SK-N-SH treated with all-trans-retinoic acid at 6 μM for 48 hours (cell line): ENCODE measurements around the gene SRRM2.

Experiments used
- ATAC-seq: fragments of 200-7000 bp; cut with Tn5 transposase; 3 replicates; pipeline ENCODE4 v1.9.1; 2020; ENCODE audit warnings: mild to moderate bottlenecking, moderate library complexity
- ARNTL ChIP-seq: fragments of 450-650 bp; formaldehyde crosslinking; IDR thresholded peaks from 2 replicates; pipeline ENCODE4 v1.5.0; 2020; ENCODE audit warnings: low read depth, mild to moderate bottlenecking, moderate library complexity, borderline replicate concordance
- BACH2 ChIP-seq: fragments of 250-450 bp; sonication (Bioruptor Pico); IDR thresholded peaks from 2 replicates; pipeline ENCODE4 v1.9.0; 2021; ENCODE audit warnings: mild to moderate bottlenecking, borderline replicate concordance
- CSDC2 ChIP-seq: fragments of 250-450 bp; sonication (Bioruptor Pico); IDR thresholded peaks from 2 replicates; pipeline ENCODE4 v1.5.0; 2020; ENCODE audit warnings: mild to moderate bottlenecking, moderate library complexity
- ESRRG ChIP-seq: fragments of 250-450 bp; sonication (Bioruptor Pico); IDR thresholded peaks from 2 replicates; pipeline ENCODE4 v1.6.1; 2021; ENCODE audit warnings: mild to moderate bottlenecking
- GLIS3 ChIP-seq: fragments of 250-450 bp; sonication (Bioruptor Pico); IDR thresholded peaks from 2 replicates; pipeline ENCODE4 v1.5.0; 2020; ENCODE audit warnings: mild to moderate bottlenecking, moderate library complexity
- ISL1 ChIP-seq: fragments of 250-450 bp; sonication (Bioruptor Pico); IDR thresholded peaks from 2 replicates; pipeline ENCODE4 v2.1.2; 2022; ENCODE audit warnings: mild to moderate bottlenecking, moderate library complexity
- OSR1 ChIP-seq: fragments of 250-450 bp; sonication (Bioruptor Pico); IDR thresholded peaks from 2 replicates; pipeline ENCODE4 v1.8.0; 2022; ENCODE audit warnings: moderate library complexity, mild to moderate bottlenecking, inconsistent platforms
- PPARA ChIP-seq: fragments of 250-450 bp; sonication (Bioruptor Pico); IDR thresholded peaks from 2 replicates; pipeline ENCODE4 v1.5.0; 2020; ENCODE audit warnings: mild to moderate bottlenecking, borderline replicate concordance
- RARB ChIP-seq: fragments of 250-450 bp; sonication (Bioruptor Pico); IDR thresholded peaks from 2 replicates; pipeline ENCODE4 v1.8.0; 2021; ENCODE audit warnings: mild to moderate bottlenecking, moderate library complexity
- SNAI2 ChIP-seq: fragments of 250-450 bp; sonication (Bioruptor Pico); IDR thresholded peaks from 2 replicates; pipeline ENCODE4 v1.5.0; 2020; ENCODE audit warnings: mild to moderate bottlenecking, moderate library complexity
- TCF4 ChIP-seq: fragments of 250-450 bp; sonication (Bioruptor Pico); IDR thresholded peaks from 2 replicates; pipeline ENCODE4 v1.8.0; 2021; ENCODE audit warnings: mild to moderate bottlenecking, moderate library complexity, borderline replicate concordance
- TOX ChIP-seq: fragments of 250-450 bp; sonication (Bioruptor Pico); IDR thresholded peaks from 2 replicates; pipeline ENCODE4 v1.8.0; 2021; ENCODE audit warnings: mild to moderate bottlenecking, moderate library complexity, borderline replicate concordance
- ZFP3 ChIP-seq: fragments of 250-450 bp; sonication (Bioruptor Pico); IDR thresholded peaks from 2 replicates; pipeline ENCODE4 v1.5.0; 2020; ENCODE audit warnings: mild to moderate bottlenecking, moderate library complexity
- ZFP30 ChIP-seq: fragments of 450-650 bp; formaldehyde crosslinking; IDR thresholded peaks from 2 replicates; pipeline ENCODE4 v1.5.0; 2022; ENCODE audit warnings: mild to moderate bottlenecking, moderate library complexity
- ZNF565 ChIP-seq: fragments of 450-650 bp; formaldehyde crosslinking; conservative IDR thresholded peaks from 2 replicates; pipeline ENCODE4 v1.5.0; 2020; ENCODE audit warnings: low read depth, mild to moderate bottlenecking, moderate library complexity
- ZNF70 ChIP-seq: fragments of 450-650 bp; formaldehyde crosslinking; IDR thresholded peaks from 2 replicates; pipeline ENCODE4 v1.5.0; 2020; ENCODE audit warnings: mild to moderate bottlenecking, moderate library complexity
- ZNF8 ChIP-seq: fragments of 450-650 bp; formaldehyde crosslinking; IDR thresholded peaks from 2 replicates; pipeline ENCODE4 v1.5.0; 2020; ENCODE audit warnings: mild to moderate bottlenecking, moderate library complexity
- TF ChIP-seq, protein P1 (sequence below): fragments of 250-450 bp; sonication (Bioruptor Pico); IDR thresholded peaks from 2 replicates; pipeline ENCODE4 v1.8.0; 2020; ENCODE audit warnings: mild to moderate bottlenecking, moderate library complexity, borderline replicate concordance
- TF ChIP-seq, protein P2 (sequence below): fragments of 250-450 bp; sonication (Bioruptor Pico); IDR thresholded peaks from 2 replicates; pipeline ENCODE4 v1.5.0; 2020; ENCODE audit warnings: mild to moderate bottlenecking, moderate library complexity
- TF ChIP-seq, protein P3 (sequence below): fragments of 250-450 bp; sonication (Bioruptor Pico); IDR thresholded peaks from 2 replicates; pipeline ENCODE4 v1.5.1; 2021; ENCODE audit warnings: mild to moderate bottlenecking, moderate library complexity
- TF ChIP-seq, protein P4 (sequence below): fragments of 250-450 bp; sonication (Bioruptor Pico); IDR thresholded peaks from 2 replicates; pipeline ENCODE4 v1.8.0; 2021; ENCODE audit warnings: low read depth, mild to moderate bottlenecking, moderate library complexity, borderline replicate concordance

The SRRM2 gene

DNA sequence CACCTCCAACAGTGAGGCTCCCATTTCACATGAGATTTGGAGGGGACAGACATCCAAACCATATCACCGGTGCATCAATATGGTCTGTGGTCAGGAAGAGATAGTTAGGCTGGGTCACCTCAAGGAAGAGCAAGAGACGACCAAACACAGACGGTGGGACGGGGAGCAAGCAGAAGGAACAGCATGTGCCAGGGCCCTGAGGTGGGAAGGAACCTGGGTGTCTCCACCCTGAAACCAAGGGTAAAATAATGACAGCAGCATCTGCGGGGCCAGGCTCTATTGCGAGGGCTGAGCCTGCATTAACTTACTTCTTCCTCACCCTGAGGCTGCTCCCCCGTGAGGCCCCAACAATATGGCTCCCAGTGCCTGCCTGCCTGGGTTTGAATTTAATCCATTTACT is 55.7 kb downstream of the SRRM2 start (continued):
- TF ChIP-seq, protein P1, sequence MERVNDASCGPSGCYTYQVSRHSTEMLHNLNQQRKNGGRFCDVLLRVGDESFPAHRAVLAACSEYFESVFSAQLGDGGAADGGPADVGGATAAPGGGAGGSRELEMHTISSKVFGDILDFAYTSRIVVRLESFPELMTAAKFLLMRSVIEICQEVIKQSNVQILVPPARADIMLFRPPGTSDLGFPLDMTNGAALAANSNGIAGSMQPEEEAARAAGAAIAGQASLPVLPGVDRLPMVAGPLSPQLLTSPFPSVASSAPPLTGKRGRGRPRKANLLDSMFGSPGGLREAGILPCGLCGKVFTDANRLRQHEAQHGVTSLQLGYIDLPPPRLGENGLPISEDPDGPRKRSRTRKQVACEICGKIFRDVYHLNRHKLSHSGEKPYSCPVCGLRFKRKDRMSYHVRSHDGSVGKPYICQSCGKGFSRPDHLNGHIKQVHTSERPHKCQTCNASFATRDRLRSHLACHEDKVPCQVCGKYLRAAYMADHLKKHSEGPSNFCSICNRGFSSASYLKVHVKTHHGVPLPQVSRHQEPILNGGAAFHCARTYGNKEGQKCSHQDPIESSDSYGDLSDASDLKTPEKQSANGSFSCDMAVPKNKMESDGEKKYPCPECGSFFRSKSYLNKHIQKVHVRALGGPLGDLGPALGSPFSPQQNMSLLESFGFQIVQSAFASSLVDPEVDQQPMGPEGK: no peak

DNA sequence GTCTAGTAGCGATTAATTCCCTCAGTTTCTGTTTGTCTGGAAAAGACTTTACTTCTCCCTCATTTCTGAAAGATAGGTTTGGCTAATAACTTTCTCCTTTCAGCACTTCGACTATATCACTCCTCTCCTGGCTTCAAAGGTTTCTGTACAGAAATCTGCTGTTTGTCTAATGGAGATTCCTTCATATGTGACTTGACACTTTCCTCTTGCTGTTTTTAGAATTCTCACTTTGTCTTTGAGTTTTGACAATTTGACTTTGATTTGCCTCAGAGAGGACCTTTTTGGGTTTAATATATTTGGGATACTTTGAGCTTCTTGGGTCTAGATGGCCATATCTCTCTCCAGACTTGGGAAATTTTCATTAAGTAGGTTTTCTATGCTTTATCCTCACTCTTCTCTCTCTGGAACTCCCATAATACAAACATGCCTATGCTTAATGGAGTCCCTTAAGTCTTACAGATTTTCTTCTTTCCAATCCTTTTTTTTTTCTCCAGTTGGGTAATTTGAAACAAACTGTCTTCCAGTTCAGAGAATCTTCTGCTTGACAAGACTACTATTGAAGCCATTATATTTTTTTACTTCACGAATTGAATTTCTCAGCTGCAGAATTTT is 56.8 kb downstream of the SRRM2 start:
- no peak for ATAC-seq
- TF ChIP-seq PPARA (CRISPR knock-in tag): no peak
- no peak for TF ChIP-seq ESRRG
- TF ChIP-seq ISL1 (CRISPR knock-in tag): no peak
- TF ChIP-seq TOX (CRISPR knock-in tag): no peak
- no peak for TF ChIP-seq ZNF70 (CRISPR knock-in tag)
- TF ChIP-seq, protein P2, sequence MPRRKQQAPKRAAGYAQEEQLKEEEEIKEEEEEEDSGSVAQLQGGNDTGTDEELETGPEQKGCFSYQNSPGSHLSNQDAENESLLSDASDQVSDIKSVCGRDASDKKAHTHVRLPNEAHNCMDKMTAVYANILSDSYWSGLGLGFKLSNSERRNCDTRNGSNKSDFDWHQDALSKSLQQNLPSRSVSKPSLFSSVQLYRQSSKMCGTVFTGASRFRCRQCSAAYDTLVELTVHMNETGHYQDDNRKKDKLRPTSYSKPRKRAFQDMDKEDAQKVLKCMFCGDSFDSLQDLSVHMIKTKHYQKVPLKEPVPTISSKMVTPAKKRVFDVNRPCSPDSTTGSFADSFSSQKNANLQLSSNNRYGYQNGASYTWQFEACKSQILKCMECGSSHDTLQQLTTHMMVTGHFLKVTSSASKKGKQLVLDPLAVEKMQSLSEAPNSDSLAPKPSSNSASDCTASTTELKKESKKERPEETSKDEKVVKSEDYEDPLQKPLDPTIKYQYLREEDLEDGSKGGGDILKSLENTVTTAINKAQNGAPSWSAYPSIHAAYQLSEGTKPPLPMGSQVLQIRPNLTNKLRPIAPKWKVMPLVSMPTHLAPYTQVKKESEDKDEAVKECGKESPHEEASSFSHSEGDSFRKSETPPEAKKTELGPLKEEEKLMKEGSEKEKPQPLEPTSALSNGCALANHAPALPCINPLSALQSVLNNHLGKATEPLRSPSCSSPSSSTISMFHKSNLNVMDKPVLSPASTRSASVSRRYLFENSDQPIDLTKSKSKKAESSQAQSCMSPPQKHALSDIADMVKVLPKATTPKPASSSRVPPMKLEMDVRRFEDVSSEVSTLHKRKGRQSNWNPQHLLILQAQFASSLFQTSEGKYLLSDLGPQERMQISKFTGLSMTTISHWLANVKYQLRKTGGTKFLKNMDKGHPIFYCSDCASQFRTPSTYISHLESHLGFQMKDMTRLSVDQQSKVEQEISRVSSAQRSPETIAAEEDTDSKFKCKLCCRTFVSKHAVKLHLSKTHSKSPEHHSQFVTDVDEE (CRISPR knock-in tag): no peak
- TF ChIP-seq SNAI2 (CRISPR knock-in tag): no peak
- no peak for TF ChIP-seq GLIS3
- no peak for TF ChIP-seq ZFP30
- TF ChIP-seq ZNF8 (CRISPR knock-in tag): no peak
- no peak for TF ChIP-seq CSDC2 (CRISPR knock-in tag)
- TF ChIP-seq, protein P3, sequence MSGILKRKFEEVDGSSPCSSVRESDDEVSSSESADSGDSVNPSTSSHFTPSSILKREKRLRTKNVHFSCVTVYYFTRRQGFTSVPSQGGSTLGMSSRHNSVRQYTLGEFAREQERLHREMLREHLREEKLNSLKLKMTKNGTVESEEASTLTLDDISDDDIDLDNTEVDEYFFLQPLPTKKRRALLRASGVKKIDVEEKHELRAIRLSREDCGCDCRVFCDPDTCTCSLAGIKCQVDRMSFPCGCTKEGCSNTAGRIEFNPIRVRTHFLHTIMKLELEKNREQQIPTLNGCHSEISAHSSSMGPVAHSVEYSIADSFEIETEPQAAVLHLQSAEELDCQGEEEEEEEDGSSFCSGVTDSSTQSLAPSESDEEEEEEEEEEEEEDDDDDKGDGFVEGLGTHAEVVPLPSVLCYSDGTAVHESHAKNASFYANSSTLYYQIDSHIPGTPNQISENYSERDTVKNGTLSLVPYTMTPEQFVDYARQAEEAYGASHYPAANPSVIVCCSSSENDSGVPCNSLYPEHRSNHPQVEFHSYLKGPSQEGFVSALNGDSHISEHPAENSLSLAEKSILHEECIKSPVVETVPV (CRISPR knock-in tag): no peak
- TF ChIP-seq, protein P4, sequence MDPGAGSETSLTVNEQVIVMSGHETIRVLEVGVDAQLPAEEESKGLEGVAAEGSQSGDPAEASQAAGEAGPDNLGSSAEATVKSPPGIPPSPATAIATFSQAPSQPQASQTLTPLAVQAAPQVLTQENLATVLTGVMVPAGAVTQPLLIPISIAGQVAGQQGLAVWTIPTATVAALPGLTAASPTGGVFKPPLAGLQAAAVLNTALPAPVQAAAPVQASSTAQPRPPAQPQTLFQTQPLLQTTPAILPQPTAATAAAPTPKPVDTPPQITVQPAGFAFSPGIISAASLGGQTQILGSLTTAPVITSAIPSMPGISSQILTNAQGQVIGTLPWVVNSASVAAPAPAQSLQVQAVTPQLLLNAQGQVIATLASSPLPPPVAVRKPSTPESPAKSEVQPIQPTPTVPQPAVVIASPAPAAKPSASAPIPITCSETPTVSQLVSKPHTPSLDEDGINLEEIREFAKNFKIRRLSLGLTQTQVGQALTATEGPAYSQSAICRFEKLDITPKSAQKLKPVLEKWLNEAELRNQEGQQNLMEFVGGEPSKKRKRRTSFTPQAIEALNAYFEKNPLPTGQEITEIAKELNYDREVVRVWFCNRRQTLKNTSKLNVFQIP: no peak
- no peak for TF ChIP-seq ARNTL (CRISPR knock-in tag)
- no peak for TF ChIP-seq ZFP3 (CRISPR knock-in tag)
- no peak for TF ChIP-seq OSR1 (CRISPR knock-in tag)
- no peak for TF ChIP-seq ZNF565
- TF ChIP-seq, all 23 proteins: peak for 0

DNA sequence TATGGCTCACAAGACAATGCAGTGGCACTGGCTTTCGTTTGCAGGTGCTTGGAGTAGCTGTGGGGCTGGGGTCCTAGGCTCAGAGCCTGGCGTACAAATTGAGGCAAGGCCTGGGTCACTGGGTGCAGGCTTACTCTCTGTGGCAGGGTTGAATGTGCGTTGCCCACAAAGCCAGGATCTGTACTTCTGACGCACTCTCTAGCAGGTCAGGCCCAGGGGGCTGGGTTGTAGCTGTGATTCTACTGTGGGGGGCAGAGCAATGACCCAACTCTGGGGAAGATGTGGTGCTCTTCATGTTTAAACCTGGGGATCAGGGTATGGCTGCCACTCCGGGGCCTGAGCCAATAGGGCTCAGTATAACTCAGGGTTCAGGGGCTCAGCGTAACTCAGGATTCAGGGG is 58.2 kb downstream of the SRRM2 start:
- ATAC-seq: no peak
- TF ChIP-seq RARB (CRISPR knock-in tag): no peak
- TF ChIP-seq, protein P2 (CRISPR knock-in tag): no peak
- TF ChIP-seq ZNF70 (CRISPR knock-in tag): no peak
- TF ChIP-seq PPARA (CRISPR knock-in tag): no peak
- TF ChIP-seq TCF4 (CRISPR knock-in tag): no peak
- TF ChIP-seq ARNTL (CRISPR knock-in tag): no peak
- TF ChIP-seq OSR1 (CRISPR knock-in tag): no peak
- TF ChIP-seq BACH2: no peak
- no peak for TF ChIP-seq TOX (CRISPR knock-in tag)
- no peak for TF ChIP-seq ZFP3 (CRISPR knock-in tag)
- TF ChIP-seq ESRRG: no peak
- no peak for TF ChIP-seq SNAI2 (CRISPR knock-in tag)
- TF ChIP-seq, protein P1: no peak
- no peak for TF ChIP-seq ZNF565
- no peak for TF ChIP-seq CSDC2 (CRISPR knock-in tag)
- TF ChIP-seq, protein P4: no peak
